H9 (cell line): Measurements from ENCODE around the gene TNFRSF1B. TPM values are rescaled to one million over a fixed set of nuclear protein-coding genes. Genes with fewer than 3 reads are reported as not detected.

Experiments
- DNase-seq: peaks from one replicate; pipeline ENCODE4 v3.0.0-alpha.2; 2017
- H2AFZ ChIP-seq: one replicate; pipeline ENCODE4 v1.6.1; 2013; ENCODE audit warnings: mild to moderate bottlenecking, low read length, control low read depth, moderate library complexity
- H2AK5ac ChIP-seq: 2 replicates; pipeline ENCODE4 v1.6.1; 2013; ENCODE audit warnings: low read length, control low read depth, mixed read lengths; ENCODE audit not compliant: insufficient read length
- H2BK120ac ChIP-seq: one replicate; pipeline ENCODE4 v1.6.1; 2013; ENCODE audit warnings: low read depth, mild to moderate bottlenecking, low read length, control low read depth, inconsistent platforms; ENCODE audit not compliant: poor library complexity, severe bottlenecking
- H2BK12ac ChIP-seq: 2 replicates; pipeline ENCODE4 v1.6.1; 2013; ENCODE audit warnings: low read length, control low read depth, mixed read lengths, low read depth; ENCODE audit not compliant: insufficient read length
- H2BK15ac ChIP-seq: 2 replicates; pipeline ENCODE4 v1.6.1; 2013; ENCODE audit warnings: low read depth, low read length, control low read depth
- H2BK20ac ChIP-seq: one replicate; pipeline ENCODE4 v1.6.1; 2013; ENCODE audit warnings: low read depth, mild to moderate bottlenecking, low read length, control low read depth, inconsistent platforms; ENCODE audit not compliant: poor library complexity, severe bottlenecking
- H2BK5ac ChIP-seq: 2 replicates; pipeline ENCODE4 v1.6.1; 2013; ENCODE audit warnings: low read length, control low read depth, mixed read lengths; ENCODE audit not compliant: insufficient read length
- H3K14ac ChIP-seq: 2 replicates; pipeline ENCODE4 v1.6.1; 2013; ENCODE audit warnings: low read length, control low read depth; ENCODE audit not compliant: insufficient read depth
- H3K18ac ChIP-seq: 2 replicates; pipeline ENCODE4 v1.6.1; 2013; ENCODE audit warnings: low read depth, mild to moderate bottlenecking, mixed read lengths, low read length, control low read depth; ENCODE audit not compliant: insufficient read length
- H3K23ac ChIP-seq: 2 replicates; pipeline ENCODE4 v1.6.1; 2013; ENCODE audit warnings: low read length, control low read depth, mixed read lengths, low read depth; ENCODE audit not compliant: insufficient read length
- H3K23me2 ChIP-seq: 2 replicates; pipeline ENCODE4 v1.6.1; 2013; ENCODE audit warnings: low read depth, mild to moderate bottlenecking, mixed read lengths, low read length, control low read depth; ENCODE audit not compliant: insufficient read length, poor library complexity, severe bottlenecking
- H3K27ac ChIP-seq: 2 replicates; pipeline ENCODE4 v1.5.1; 2013; ENCODE audit warnings: low read length, control low read depth, mixed read lengths, low read depth; ENCODE audit not compliant: insufficient read length
- H3K27me3 ChIP-seq: 2 replicates; pipeline ENCODE4 v1.6.1; 2013; ENCODE audit warnings: low read length, control low read depth, inconsistent platforms; ENCODE audit not compliant: insufficient read depth
- H3K4ac ChIP-seq: 2 replicates; pipeline ENCODE4 v1.6.1; 2013; ENCODE audit warnings: low read depth, mild to moderate bottlenecking, control low read depth, inconsistent platforms, low read length, moderate library complexity
- H3K4me1 ChIP-seq: 2 replicates; pipeline ENCODE4 v1.6.1; 2013; ENCODE audit warnings: low read length, control low read depth, inconsistent platforms; ENCODE audit not compliant: insufficient read depth
- H3K4me2 ChIP-seq: 2 replicates; pipeline ENCODE4 v1.6.1; 2013; ENCODE audit warnings: low read length, control low read depth, mixed read lengths; ENCODE audit not compliant: insufficient read length, insufficient read depth
- H3K56ac ChIP-seq: 2 replicates; pipeline ENCODE4 v1.6.1; 2013; ENCODE audit warnings: low read depth, mild to moderate bottlenecking, mixed read lengths, low read length, control low read depth; ENCODE audit not compliant: insufficient read length
- H3K79me1 ChIP-seq: 2 replicates; pipeline ENCODE4 v1.6.1; 2013; ENCODE audit warnings: low read depth, mild to moderate bottlenecking, moderate library complexity, low read length, control low read depth, inconsistent platforms; ENCODE audit not compliant: insufficient read depth, poor library complexity, severe bottlenecking
- H3K79me2 ChIP-seq: 2 replicates; pipeline ENCODE4 v1.6.1; 2013; ENCODE audit warnings: low read length, control low read depth, inconsistent platforms; ENCODE audit not compliant: insufficient read depth
- H3K9ac ChIP-seq: 2 replicates; pipeline ENCODE4 v1.6.1; 2013; ENCODE audit warnings: low read length, control low read depth, mixed read lengths; ENCODE audit not compliant: insufficient read length; ENCODE audit errors: extremely low read depth
- H3K9me3 ChIP-seq: one replicate; pipeline ENCODE4 v1.6.1; 2013; ENCODE audit warnings: low read depth, low read length, inconsistent platforms; ENCODE audit not compliant: control insufficient read depth
- H3T11ph ChIP-seq: one replicate; pipeline ENCODE4 v1.6.1; 2013; ENCODE audit warnings: mild to moderate bottlenecking, low read length, control low read depth, inconsistent platforms
- H4K20me1 ChIP-seq: one replicate; pipeline ENCODE4 v1.6.1; 2013; ENCODE audit not compliant: control insufficient read depth, insufficient read length, insufficient read depth
- H4K5ac ChIP-seq: 2 replicates; pipeline ENCODE4 v1.6.1; 2013; ENCODE audit warnings: low read depth, mild to moderate bottlenecking, mixed read lengths, low read length, control low read depth; ENCODE audit not compliant: insufficient read length
- H4K8ac ChIP-seq: replicated peaks from 2 replicates; pipeline ENCODE4 v1.6.1; 2013; ENCODE audit warnings: low read length, control low read depth, mixed read lengths, low read depth; ENCODE audit not compliant: insufficient read length
- H4K91ac ChIP-seq: 2 replicates; pipeline ENCODE4 v1.6.1; 2013; ENCODE audit warnings: low read depth, mild to moderate bottlenecking, moderate library complexity, mixed read lengths, low read length, control low read depth; ENCODE audit not compliant: insufficient read length
- H3K27ac Mint-ChIP-seq, 3 experiments: 2 replicates in 2 of 3; 3 replicates in 1 of 3; pipeline ENCODE4 v1.8.0; 2020 to 2021; ENCODE audit warnings: mixed read lengths in 3 of 3, mild to moderate bottlenecking in 1 of 3, moderate library complexity in 1 of 3
- H3K27me3 Mint-ChIP-seq: 2 replicates; pipeline ENCODE4 v1.8.0; 2021; ENCODE audit warnings: low read depth, mild to moderate bottlenecking, moderate library complexity, mixed read lengths
- H3K36me3 Mint-ChIP-seq, 3 experiments: 2 replicates in 2 of 3; 3 replicates in 1 of 3; pipeline ENCODE4 v1.8.0; 2020 to 2021; ENCODE audit warnings: low read depth in 3 of 3, mixed read lengths in 3 of 3; ENCODE audit not compliant: insufficient read depth in 1 of 3
- H3K4me1 Mint-ChIP-seq, 2 experiments: 2 replicates each; pipeline ENCODE4 v1.8.0; 2020; ENCODE audit warnings: mixed read lengths in 2 of 2
- H3K4me3 Mint-ChIP-seq, 2 experiments: 2 replicates in 1 of 2; 3 replicates in 1 of 2; pipeline ENCODE4 v1.8.0; 2020 to 2021; ENCODE audit warnings: mild to moderate bottlenecking in 2 of 2, mixed read lengths in 2 of 2, moderate library complexity in 1 of 2
- H3K9me3 Mint-ChIP-seq, 2 experiments: 2 replicates in 1 of 2; 3 replicates in 1 of 2; pipeline ENCODE4 v1.8.0; 2020; ENCODE audit warnings: mild to moderate bottlenecking in 2 of 2, mixed read lengths in 2 of 2, moderate library complexity in 1 of 2
- WGBS: extraction: QIAGEN DNeasy Blood & Tissue Kit; methylation state at CpG from one replicate; pipeline ENCODE4 v1.1.7; 2013; ENCODE audit warnings: missing lambda C conversion rate, low lambda C conversion rate, mixed read lengths; ENCODE audit not compliant: insufficient read length; ENCODE audit errors: extremely low coverage; 5-methylcytosine and 5-hydroxymethylcytosine counted together
- total RNA-seq: library from RNA; stranded (reverse); gene quantifications from 2 replicates; pipeline ENCODE4 v1.2.1, GENCODE V29; 2021
- TF ChIP-seq, protein P1 (sequence below): fragments of 200-600 bp; sonication (generic); conservative IDR thresholded peaks from 3 replicates; pipeline ENCODE4 v1.8.0; 2021; ENCODE audit warnings: antibody characterized with exemption, mild to moderate bottlenecking

TNFRSF1B gene
- total RNA-seq, 1 experiment from 2014 or later = 0.57 TPM

DNA sequence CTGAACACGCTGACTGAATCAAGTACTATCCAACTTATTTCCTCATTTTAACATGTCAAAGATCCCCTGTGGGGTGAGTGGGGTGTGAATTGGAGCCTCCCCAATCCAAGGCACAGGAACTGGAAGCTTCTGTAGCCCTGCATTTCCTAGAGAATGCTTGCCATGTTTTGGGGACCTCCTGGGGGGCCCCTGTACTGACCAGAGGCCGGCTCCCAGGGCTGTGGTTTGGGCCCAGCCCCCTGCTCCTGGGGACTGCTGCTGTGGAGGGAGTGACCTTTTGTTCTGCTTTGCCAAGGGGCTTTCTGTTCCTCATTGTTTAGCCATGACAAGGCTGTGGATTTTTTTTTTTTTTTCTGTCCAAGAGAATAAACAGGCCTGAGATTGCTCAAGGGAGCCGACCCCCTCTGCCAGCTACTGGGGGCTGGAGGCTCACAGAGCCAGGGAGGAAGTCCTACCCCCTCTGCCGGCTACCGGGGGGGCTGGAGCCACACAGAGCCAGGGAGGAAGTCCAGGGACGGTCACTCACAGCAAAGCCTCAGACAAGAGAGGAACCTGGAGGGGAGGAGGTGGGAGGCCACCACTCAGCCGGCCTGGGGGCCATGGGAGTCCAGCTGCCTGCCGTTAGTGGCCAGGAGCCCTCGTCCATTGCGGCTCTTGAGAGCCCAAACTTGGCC is 17.4 kb downstream of the TNFRSF1B start:
- H3K4me1 ChIP-seq = no peaks in the 10 kb centered on the region; the same call in 1 of the 2 replicates
- H4K8ac ChIP-seq = no peak overlapping the region
- H2AK5ac ChIP-seq = no peak overlapping the region
- peaks cover 0 to 5% (median 1%) of the 10 kb centered on the region in 3 experiments; a peak in 2 of 7 replicates for H3K36me3 Mint-ChIP-seq
- no peak overlapping the region for H2BK120ac ChIP-seq
- H3K4ac ChIP-seq = no peak overlapping the region
- no peak overlapping the region for H3T11ph ChIP-seq
- no peak for DNase-seq
- H3K14ac ChIP-seq = no peak overlapping the region
- H4K20me1 ChIP-seq = no peaks in the 10 kb centered on the region
- peaks cover 0 to 4% of the 10 kb centered on the region in 2 experiments; a peak in 4 of 5 replicates for H3K9me3 Mint-ChIP-seq
- H3K18ac ChIP-seq = no peak overlapping the region
- H3K9ac ChIP-seq = no peak overlapping the region
- H3K4me2 ChIP-seq = no peak overlapping the region
- H3K9me3 ChIP-seq = no peaks in the 10 kb centered on the region
- WGBS = no CpG with 5 or more reads among the region's 10 CpGs
- no peak overlapping the region for H3K4me3 Mint-ChIP-seq
- H3K79me2 ChIP-seq = no peaks in the 10 kb centered on the region
- TF ChIP-seq, protein P1, sequence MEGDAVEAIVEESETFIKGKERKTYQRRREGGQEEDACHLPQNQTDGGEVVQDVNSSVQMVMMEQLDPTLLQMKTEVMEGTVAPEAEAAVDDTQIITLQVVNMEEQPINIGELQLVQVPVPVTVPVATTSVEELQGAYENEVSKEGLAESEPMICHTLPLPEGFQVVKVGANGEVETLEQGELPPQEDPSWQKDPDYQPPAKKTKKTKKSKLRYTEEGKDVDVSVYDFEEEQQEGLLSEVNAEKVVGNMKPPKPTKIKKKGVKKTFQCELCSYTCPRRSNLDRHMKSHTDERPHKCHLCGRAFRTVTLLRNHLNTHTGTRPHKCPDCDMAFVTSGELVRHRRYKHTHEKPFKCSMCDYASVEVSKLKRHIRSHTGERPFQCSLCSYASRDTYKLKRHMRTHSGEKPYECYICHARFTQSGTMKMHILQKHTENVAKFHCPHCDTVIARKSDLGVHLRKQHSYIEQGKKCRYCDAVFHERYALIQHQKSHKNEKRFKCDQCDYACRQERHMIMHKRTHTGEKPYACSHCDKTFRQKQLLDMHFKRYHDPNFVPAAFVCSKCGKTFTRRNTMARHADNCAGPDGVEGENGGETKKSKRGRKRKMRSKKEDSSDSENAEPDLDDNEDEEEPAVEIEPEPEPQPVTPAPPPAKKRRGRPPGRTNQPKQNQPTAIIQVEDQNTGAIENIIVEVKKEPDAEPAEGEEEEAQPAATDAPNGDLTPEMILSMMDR = no peak
- H3K4me1 Mint-ChIP-seq = peaks cover 17 to 34% of the 10 kb centered on the region in 2 experiments
- H4K5ac ChIP-seq = no peak overlapping the region
- H3K27me3 Mint-ChIP-seq = peaks cover 3% of the 10 kb centered on the region
- H3K27ac ChIP-seq = no peak overlapping the region
- H2BK15ac ChIP-seq = no peak overlapping the region
- H4K91ac ChIP-seq = no peak overlapping the region
- no peak overlapping the region for H2BK12ac ChIP-seq
- no peaks in the 10 kb centered on the region for H3K79me1 ChIP-seq
- H3K27ac Mint-ChIP-seq = no peak overlapping the region
- no peak overlapping the region for H2BK20ac ChIP-seq
- H3K23ac ChIP-seq = no peak overlapping the region
- H3K56ac ChIP-seq = no peak overlapping the region
- H3K23me2 ChIP-seq = no peaks in the 10 kb centered on the region
- no peak overlapping the region for H2BK5ac ChIP-seq
- no peak overlapping the region for H2AFZ ChIP-seq
- H3K27me3 ChIP-seq = no peaks in the 10 kb centered on the region
